WI38 (cell line): Measurements from ENCODE around the gene ZNF219.

Source experiments
- H3K4me3 ChIP-seq: 2 replicates; pipeline ENCODE4 v1.5.1; 2011; ENCODE audit warnings: low read depth, mild to moderate bottlenecking, control low read depth, low read length
- CTCF ChIP-seq: IDR thresholded peaks from 2 replicates; pipeline ENCODE4 v1.5.1; 2012; ENCODE audit warnings: low read depth, mild to moderate bottlenecking, control low read depth, low read length

The ZNF219 gene

GRCh38 chr14:21106498-21107282 is 8.2 kb upstream of the ZNF219 start:
- H3K4me3 ChIP-seq = no peak overlapping the region
- peak; percentile 97 for TF ChIP-seq CTCF

- no peak overlapping the region for H3K4me3 ChIP-seq
- TF ChIP-seq CTCF = no peak
Observed at GRCh38 chr14:21106176-21106497, 7.7 kb upstream of the ZNF219 start.

GRCh38 chr14:21105095-21105494 is 6.6 kb upstream of the ZNF219 start:
- TF ChIP-seq CTCF = no peak
- H3K4me3 ChIP-seq = no peak overlapping the region

GRCh38 chr14:21104448-21105060 is 6.1 kb upstream of the ZNF219 start:
- TF ChIP-seq CTCF = peak; percentile 99
- peak overlapping the region; percentile 70 for H3K4me3 ChIP-seq

- TF ChIP-seq CTCF = peak; percentile 66
- peak overlapping the region; percentile 70 for H3K4me3 ChIP-seq
Observed at GRCh38 chr14:21103710-21104447, 5.4 kb upstream of the ZNF219 start.

GRCh38 chr14:21103411-21103709 is 4.9 kb upstream of the ZNF219 start:
- TF ChIP-seq CTCF = no peak
- peak overlapping the region; percentile 70 for H3K4me3 ChIP-seq
